Measurements from ENCODE around the gene SPPL2C.

Gene SPPL2C

DNA sequence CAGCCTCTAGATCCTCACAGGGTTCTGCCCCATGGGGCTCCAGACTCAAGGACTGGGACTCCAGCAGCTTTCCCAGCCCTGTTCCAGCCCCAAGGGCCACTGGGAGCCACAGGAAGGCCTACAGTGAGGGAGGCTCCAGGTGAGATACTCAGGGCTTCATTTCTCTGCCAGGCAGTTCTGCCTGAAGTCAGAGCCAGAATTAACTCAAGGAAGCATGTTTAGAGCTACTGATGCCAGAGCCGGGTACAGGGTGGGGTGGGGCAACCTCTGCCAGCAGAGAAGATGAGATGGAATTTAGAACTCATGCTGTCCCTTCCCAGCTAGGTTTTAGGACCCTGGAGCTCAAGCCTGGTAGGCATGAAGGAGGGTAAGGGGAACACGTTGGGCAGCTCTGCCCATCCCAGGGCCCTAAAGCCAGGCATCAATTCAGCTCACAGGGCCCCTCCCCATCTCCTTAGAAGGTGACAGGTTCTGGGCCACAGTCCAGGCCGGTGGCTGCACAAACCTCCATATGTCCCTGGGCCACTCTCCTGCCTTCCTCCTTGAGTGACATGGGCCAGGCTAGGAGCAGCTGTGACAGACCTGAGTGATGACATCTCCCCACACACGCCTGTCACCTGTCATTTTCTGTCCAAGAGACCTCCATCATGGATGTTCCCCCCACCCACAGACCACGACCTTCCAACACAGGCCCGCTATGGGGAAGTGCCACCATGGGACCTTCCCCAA, 24.5 kb upstream of the SPPL2C start:
- TF ChIP-seq, protein P1, sequence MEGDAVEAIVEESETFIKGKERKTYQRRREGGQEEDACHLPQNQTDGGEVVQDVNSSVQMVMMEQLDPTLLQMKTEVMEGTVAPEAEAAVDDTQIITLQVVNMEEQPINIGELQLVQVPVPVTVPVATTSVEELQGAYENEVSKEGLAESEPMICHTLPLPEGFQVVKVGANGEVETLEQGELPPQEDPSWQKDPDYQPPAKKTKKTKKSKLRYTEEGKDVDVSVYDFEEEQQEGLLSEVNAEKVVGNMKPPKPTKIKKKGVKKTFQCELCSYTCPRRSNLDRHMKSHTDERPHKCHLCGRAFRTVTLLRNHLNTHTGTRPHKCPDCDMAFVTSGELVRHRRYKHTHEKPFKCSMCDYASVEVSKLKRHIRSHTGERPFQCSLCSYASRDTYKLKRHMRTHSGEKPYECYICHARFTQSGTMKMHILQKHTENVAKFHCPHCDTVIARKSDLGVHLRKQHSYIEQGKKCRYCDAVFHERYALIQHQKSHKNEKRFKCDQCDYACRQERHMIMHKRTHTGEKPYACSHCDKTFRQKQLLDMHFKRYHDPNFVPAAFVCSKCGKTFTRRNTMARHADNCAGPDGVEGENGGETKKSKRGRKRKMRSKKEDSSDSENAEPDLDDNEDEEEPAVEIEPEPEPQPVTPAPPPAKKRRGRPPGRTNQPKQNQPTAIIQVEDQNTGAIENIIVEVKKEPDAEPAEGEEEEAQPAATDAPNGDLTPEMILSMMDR (IDR thresholded peaks at IDR 0.05; ENCODE audit: low read depth, low read length, missing control alignments): no peak
- no peak for DNase-seq (ENCODE audit: extremely low read depth, low read depth)
- H3K4me3 ChIP-seq (replicated peaks; ENCODE audit: low read depth, low read length): no peak overlapping the region

DNA sequence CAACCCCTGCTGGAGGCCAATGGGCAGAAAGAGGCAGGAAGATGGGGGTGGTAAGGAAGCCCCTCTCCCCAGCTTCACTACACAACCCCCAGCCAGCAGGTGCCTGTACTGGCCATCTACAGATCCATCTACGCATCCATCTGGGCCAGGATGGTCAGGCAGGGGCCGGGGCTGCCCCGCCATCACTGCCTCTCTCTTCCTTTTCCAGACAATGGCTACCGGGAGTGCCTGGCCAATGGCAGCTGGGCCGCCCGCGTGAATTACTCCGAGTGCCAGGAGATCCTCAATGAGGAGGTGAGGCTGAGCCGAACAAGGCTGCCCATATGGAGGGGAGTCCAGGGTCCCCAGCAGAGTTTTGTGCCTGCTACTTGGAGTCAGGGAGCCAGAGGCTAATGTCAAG, 23.5 kb upstream of the SPPL2C start:
- no peak overlapping the region for H3K4me3 ChIP-seq (replicated peaks; ENCODE audit: low read depth, low read length)
- no peak for DNase-seq (ENCODE audit: extremely low read depth, low read depth)
- TF ChIP-seq, protein P1 (IDR thresholded peaks at IDR 0.05; ENCODE audit: low read depth, low read length, missing control alignments): no peak

DNA sequence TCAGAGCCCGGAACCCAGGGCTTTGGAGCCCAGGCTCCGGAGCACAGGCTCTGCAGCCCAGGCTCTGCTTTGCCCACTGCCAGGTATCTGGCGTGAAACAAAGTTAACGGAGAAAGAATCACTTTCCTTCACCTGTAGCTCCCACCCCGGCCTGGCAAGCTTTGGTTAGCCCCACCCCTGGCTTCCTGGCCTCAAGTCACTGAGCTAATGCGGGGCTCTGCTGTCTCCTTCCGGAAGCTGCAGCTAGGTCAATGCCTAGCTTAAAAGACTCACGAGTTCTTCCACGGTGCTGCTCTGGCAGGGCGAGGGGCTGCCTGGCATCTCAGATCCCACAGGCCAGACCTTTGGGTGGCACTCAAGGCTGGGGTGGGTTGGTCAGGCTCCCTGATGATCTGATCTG, 21.1 kb upstream of the SPPL2C start:
- TF ChIP-seq, protein P1 (IDR thresholded peaks at IDR 0.05; ENCODE audit: low read depth, low read length, missing control alignments): no peak
- DNase-seq (ENCODE audit: extremely low read depth, low read depth): no peak
- no peak overlapping the region for H3K4me3 ChIP-seq (replicated peaks; ENCODE audit: low read depth, low read length)

DNA sequence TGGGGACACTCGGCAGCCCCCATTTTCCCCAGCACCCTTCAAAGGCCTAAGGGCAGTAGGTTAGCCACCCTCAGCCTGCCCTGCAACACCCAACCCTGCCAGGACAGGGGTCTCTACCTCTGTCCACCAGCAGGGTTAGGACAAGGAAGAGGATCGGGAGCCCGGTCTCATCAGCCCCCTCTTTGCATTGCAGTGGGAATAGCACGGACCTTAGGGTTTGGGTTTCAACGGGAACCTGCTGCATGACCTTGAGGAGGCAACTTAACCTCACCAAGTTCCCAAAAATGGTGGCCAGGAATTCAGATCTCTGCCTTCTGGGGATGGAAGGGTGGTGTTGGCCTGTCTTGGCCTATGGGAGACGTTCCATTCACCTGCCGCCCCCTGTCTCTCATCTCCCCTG, 20.2 kb upstream of the SPPL2C start:
- TF ChIP-seq, protein P1 (IDR thresholded peaks at IDR 0.05; ENCODE audit: low read depth, low read length, missing control alignments): no peak
- no peak overlapping the region for H3K4me3 ChIP-seq (replicated peaks; ENCODE audit: low read depth, low read length)
- DNase-seq (ENCODE audit: extremely low read depth, low read depth): no peak

DNA sequence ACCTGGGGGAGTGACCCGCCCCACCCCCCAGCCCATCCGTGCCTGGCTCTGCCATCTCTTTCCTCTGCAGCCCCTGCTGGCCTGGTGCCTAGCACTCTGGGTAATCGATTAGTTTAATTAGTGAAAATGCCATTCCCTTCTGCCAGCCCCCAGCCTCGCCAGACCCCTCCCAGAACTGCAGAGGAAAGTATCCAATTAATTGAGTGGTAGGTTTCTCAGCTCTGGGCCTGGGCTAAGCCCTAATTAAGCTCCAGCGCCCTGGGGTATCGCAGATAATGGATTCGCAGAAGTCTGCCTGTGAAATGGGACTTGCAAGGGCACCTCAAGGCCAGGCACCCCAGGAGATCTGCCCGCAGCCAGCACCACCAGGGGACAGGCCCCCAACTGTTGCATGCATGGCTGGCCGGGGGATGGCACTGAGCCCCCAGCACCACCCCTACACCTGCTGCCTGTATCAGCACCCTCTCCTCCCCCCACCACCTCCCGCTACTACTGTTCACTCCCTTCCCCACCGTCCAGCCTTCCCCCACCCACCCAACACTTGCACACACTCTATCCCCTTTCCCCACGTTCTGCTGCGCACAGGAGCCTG, 19.7 kb upstream of the SPPL2C start:
- H3K4me3 ChIP-seq (replicated peaks; ENCODE audit: low read depth, low read length): no peak overlapping the region
- DNase-seq (ENCODE audit: extremely low read depth, low read depth): no peak
- TF ChIP-seq, protein P1 (IDR thresholded peaks at IDR 0.05; ENCODE audit: low read depth, low read length, missing control alignments): no peak

DNA sequence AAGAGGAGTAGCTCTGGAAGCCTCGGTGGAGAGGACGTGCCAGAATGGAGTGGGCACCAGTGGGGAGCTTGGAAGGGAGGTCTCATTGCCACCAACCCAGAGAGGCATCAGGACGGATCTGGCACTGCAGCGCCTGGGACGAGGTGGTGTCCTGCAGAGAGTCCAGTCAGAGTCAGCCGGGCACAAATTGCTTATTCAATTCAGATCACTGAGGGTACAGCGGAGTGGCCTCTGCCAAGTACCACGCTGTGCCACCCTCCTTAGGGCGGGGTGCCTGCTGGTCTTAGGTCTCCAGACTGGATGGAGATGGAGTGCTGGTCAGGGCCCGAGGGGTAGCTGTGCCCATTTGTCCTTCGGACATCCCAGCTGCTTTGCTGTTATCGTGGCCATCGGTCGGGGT, 18.9 kb upstream of the SPPL2C start:
- TF ChIP-seq, protein P1 (IDR thresholded peaks at IDR 0.05; ENCODE audit: low read depth, low read length, missing control alignments): no peak
- no peak for DNase-seq (ENCODE audit: extremely low read depth, low read depth)

More for the DNA sequence above, 18.9 kb upstream of the SPPL2C start:
- no peak overlapping the region for H3K4me3 ChIP-seq (replicated peaks; ENCODE audit: low read depth, low read length)
